ENCODE data around the gene SPHKAP. TPM values are rescaled to one million over a fixed set of nuclear protein-coding genes. Genes with fewer than 3 reads are reported as not detected.
"Not testable (repeated sequence)": the region's sequence is repeated elsewhere in the genome, so short reads cannot be mapped to it uniquely, and the experiment has no call there.

SPHKAP gene, protein sequence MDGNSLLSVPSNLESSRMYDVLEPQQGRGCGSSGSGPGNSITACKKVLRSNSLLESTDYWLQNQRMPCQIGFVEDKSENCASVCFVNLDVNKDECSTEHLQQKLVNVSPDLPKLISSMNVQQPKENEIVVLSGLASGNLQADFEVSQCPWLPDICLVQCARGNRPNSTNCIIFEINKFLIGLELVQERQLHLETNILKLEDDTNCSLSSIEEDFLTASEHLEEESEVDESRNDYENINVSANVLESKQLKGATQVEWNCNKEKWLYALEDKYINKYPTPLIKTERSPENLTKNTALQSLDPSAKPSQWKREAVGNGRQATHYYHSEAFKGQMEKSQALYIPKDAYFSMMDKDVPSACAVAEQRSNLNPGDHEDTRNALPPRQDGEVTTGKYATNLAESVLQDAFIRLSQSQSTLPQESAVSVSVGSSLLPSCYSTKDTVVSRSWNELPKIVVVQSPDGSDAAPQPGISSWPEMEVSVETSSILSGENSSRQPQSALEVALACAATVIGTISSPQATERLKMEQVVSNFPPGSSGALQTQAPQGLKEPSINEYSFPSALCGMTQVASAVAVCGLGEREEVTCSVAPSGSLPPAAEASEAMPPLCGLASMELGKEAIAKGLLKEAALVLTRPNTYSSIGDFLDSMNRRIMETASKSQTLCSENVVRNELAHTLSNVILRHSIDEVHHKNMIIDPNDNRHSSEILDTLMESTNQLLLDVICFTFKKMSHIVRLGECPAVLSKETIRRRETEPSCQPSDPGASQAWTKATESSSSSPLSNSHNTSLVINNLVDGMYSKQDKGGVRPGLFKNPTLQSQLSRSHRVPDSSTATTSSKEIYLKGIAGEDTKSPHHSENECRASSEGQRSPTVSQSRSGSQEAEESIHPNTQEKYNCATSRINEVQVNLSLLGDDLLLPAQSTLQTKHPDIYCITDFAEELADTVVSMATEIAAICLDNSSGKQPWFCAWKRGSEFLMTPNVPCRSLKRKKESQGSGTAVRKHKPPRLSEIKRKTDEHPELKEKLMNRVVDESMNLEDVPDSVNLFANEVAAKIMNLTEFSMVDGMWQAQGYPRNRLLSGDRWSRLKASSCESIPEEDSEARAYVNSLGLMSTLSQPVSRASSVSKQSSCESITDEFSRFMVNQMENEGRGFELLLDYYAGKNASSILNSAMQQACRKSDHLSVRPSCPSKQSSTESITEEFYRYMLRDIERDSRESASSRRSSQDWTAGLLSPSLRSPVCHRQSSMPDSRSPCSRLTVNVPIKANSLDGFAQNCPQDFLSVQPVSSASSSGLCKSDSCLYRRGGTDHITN (N-terminal part only)
- total RNA-seq, result not detected in 2 replicates

DNA sequence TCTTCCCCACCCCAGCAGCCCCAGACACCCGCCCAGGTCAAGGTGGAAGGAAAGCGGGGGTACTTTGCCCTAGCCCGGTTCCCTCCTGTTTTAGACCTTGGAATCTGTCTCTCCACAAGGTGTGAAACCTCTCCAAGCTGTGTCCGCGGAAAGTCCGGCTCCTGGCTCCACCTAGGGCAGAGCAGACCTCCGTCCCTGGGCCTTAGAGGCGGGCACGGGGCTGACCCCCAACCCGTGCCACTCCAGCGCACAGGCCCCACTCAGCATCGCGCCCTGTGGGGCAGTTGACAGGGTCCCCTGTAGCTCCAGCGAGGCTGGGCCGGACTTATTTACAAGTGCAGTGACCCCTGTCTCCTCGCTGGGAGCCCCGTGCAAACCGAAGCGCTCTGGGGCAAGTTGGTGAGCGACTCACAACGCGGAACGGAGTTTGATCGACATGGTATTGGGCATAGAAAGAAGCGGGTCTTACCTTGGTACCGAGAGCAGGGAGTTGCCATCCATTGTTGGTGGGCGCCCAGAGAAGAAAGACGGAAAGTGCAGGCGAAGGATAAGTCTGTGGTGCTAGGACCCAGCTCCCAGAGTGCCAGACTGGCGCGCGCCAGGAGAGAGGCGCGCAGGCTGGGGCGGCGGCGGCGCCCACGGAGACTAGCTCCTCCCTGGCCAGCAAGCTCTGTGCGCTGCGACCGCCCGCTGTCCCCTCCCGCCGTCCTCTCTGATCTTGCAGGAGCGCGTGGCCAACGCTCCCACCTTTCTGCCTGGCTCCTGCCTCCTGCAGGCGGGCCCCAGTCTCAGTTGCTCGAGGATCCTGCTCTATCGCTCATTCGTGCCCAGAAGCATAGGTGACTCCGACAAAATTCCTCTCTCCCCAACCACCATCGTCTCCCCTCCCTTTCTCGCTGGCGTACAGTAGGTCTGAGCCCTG is at the start of gene SPHKAP:
Gene SPHKAP (minus strand): TSS at position 590 of the 922 bp plus-strand sequence. CDS start 89 bp downstream, at position 501.
- no peak for DNase-seq (ENCODE audit: low read depth in 2 of 2)

DNA sequence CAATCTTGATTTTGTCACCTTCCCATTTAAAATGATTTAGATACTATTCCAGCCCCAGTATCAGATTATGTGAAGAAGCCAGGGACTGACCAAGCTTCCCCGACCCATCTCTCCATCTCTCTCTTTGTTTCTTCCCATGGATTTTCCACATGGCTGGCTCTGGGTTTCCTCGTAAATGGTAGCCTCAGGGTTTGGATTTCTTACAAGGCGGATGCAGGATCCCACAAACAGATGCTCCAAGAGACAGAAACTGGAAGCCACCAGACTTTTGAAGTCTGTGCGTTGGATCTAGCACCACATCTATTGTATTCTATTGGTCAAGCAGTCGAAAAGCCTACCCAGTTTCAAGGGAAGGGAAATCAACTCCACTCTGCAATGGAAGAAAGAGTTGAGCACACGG is 46.0 kb upstream of the SPHKAP start:
- DNase-seq (ENCODE audit: low read depth in 2 of 2), result no peak

GRCh38 chr2:228224410-228224809 is 42.9 kb upstream of the SPHKAP start:
- no peak for DNase-seq (ENCODE audit: low read depth in 2 of 2)

GRCh38 chr2:228218593-228218992 is 37.1 kb upstream of the SPHKAP start:
- DNase-seq (ENCODE audit: low read depth in 2 of 2), result not testable (repeated sequence)

GRCh38 chr2:228197504-228197903 is 16.0 kb upstream of the SPHKAP start:
- DNase-seq (ENCODE audit: low read depth in 2 of 2), result no peak

DNA sequence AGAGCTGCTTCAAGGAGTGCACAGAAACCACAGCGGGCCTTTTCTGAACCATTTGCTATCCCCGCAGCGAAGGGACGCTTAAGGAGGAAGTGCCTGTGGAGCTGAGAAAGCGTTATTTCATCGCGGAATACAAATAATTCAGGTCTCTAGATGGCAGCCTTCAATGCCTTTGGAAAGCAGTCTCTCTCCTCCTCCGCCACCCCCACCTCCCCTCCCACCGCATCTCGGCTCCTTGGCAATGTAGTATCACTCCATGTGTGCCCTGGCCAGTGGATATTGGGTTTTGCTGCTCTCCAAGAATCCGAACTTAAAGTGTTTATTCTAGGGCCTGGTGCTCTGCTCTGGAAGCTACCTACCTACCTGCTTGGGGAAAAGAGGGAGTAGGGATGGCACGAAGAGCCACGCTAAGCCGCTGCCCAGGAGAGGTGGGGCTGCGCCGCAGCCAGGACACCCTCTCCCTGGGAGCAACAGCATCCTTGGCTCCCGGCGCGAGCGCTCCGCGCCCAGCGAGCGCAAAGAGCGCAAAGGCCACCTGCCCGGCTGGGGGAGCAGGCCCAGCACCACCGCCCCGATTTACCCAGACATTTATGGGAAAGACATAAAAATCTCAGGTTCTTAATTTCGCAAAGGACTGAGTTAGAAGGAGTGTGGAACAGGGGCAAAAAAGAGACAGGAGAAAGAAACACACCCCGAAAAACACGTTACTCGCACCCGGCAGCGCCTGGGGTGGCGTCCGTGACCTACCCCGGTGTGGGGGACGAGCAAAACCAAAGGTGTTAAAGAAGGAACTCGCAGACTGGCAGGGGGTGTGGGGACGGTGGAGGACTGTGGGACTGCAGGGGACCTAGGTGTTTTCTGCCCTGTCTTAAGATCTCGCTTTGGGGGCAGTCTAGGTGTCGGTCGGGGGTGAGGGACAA is 1.0 kb downstream of the SPHKAP start:
- DNase-seq (ENCODE audit: low read depth in 2 of 2), result no peak

DNA sequence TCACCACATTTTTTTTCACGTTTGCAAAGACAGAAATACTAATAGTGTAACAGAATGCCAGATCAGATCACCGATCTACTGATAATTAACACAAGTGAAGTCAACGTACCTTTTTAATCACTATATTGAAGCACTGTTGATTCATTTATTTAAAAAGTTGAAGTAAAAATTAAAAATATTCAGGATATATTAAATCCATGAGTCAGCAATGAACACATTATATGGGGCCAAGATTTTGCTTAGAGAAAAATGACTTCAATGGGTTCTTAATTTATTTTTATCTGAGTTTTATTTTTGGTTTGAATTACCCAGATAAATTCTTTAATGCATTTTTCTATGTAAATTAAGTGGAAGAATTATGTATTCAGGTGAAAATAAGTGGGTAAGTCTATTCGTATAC is 14.2 kb downstream of the SPHKAP start:
- no peak for DNase-seq (ENCODE audit: low read depth in 2 of 2)

DNA sequence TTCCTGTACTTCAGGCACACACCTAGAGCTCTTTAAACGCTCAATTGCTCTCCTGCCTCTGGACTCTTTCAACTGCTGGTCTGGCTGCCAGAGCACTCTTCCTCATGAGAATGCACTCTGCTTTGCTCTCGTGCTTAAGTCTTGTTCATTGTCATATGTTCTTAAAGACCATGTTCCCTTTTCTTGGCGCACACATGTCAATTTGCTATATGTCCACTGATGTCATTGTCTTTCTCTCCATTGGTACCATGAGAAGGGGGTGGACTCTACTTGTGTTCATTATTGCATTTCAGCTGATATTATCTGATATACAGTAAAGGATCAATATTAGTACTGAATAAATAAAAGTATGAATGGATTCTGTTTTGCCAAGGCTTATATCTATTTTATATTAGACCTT is 16.8 kb downstream of the SPHKAP start:
- DNase-seq (ENCODE audit: low read depth in 2 of 2), result no peak

- DNase-seq (ENCODE audit: low read depth in 2 of 2), result no peak
These were observed 23.6 kb downstream of the SPHKAP start for GRCh38 chr2:228157841-228158240.

GRCh38 chr2:228144961-228145360 is 36.5 kb downstream of the SPHKAP start:
- DNase-seq (ENCODE audit: low read depth in 2 of 2), result no peak

DNA sequence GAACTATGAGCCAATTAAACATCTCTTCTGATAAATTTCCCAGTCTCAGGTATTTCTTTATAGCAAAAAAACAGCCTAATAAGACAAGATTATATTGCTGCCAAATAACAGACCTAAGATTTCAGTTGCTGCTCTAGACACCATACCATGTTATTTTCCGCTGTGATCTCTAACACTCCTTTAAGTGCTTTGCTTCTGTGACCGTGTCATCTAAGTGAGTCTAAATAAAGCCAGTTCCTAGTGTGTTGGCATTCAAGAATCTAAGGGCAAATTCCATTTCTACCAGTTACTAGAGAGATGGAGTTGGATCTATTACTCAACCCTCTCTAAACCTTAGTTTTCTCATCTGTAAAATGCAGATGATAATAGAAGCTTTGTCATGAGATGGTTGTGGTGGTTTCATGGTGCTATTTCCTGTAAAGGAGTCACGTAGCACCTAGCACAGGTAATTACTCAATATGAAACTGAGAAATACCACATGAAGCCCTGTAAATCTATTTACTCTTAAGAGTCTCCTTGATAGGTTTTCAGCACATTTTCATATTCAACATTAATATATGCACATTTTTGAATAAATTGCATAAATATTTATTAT is 40.5 kb downstream of the SPHKAP start:
- no peak for DNase-seq (ENCODE audit: low read depth in 2 of 2)

GRCh38 chr2:228136027-228136426 is 45.5 kb downstream of the SPHKAP start:
- DNase-seq (ENCODE audit: low read depth in 2 of 2), result no peak

GRCh38 chr2:228135300-228135699 is 46.2 kb downstream of the SPHKAP start:
- no peak for DNase-seq (ENCODE audit: low read depth in 2 of 2)

- DNase-seq (ENCODE audit: low read depth in 2 of 2), result peak in 1 of 2 donors; percentile 17
These were observed 49.7 kb downstream of the SPHKAP start for GRCh38 chr2:228131833-228132232.

- no peak for DNase-seq (ENCODE audit: low read depth in 2 of 2)
These were observed 55.1 kb downstream of the SPHKAP start for GRCh38 chr2:228126401-228126800.

- no peak for DNase-seq (ENCODE audit: low read depth in 2 of 2)
These were observed 62.5 kb downstream of the SPHKAP start for GRCh38 chr2:228118940-228119339.

DNA sequence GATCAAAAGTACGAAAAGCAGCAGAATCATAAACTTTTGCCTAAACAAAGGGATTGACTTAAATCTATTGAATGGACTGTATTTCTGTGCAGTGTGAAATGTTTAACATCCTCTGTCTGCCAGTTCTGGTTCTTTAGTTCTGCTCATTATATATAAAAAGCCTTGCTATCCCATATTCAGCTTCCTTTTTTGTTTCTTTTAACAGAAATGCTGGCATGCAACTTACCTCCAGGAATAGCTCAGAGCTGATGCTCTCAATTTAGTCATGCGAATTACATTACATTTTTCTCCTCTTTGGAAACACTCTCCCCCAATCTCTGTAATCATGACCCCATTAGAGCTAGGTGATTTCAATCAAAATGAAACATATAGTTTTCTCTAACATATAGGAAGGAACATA is 73.6 kb downstream of the SPHKAP start:
- no peak for DNase-seq (ENCODE audit: low read depth in 2 of 2)

GRCh38 chr2:228105526-228106250 is 75.8 kb downstream of the SPHKAP start:
- no peak for DNase-seq (ENCODE audit: low read depth in 2 of 2)
